Body of pancreas (tissue), 4 donors: ENCODE data around the gene FLNC. TPM values are rescaled to one million over a fixed set of nuclear protein-coding genes. Genes with fewer than 3 reads are reported as not detected.

Experiments
- ATAC-seq: fragments of 150-250 bp; one replicate; pipeline ENCODE4 v1.9.1; 2016
- DNase-seq, 4 donors: peaks; one replicate each; pipeline ENCODE4 v3.0.0-alpha.2; 2019
- H3K27ac ChIP-seq, 4 donors: fragments of 200-600 bp; sonication (generic); 1 replicate in 3 of 4; 2 replicates in 1 of 4; pipeline versions ENCODE4 v1.5.1 to v1.6.1; 2016 to 2019; ENCODE audit warnings: mild to moderate bottlenecking in 1 of 4, mixed read lengths in 1 of 4, moderate library complexity in 1 of 4
- H3K27me3 ChIP-seq, 2 donors: fragments of 200-600 bp; sonication (generic); one replicate each; pipeline ENCODE4 v1.6.0; 2016; ENCODE audit warnings: mild to moderate bottlenecking in 1 of 2
- H3K36me3 ChIP-seq, 2 donors: fragments of 200-600 bp; sonication (generic); replicated peaks in 1 of 2; 2 replicates each; pipeline ENCODE4 v1.5.1; 2016; ENCODE audit warnings: low read depth in 2 of 2; ENCODE audit not compliant: insufficient read depth in 1 of 2
- H3K4me1 ChIP-seq: fragments of 200-600 bp; sonication (generic); one replicate; pipeline ENCODE4 v1.6.0; 2016
- H3K4me3 ChIP-seq, 2 donors: fragments of 200-600 bp; sonication (generic); 1 replicate in 1 of 2; 2 replicates in 1 of 2; pipeline ENCODE4 v1.5.1; 2016 to 2019
- H3K9me3 ChIP-seq, 3 donors: fragments of 200-600 bp; sonication (generic); 1 replicate in 2 of 3; 2 replicates in 1 of 3; pipeline ENCODE4 v1.5.1; 2016
- CTCF ChIP-seq, 7 experiments: fragments of 450-650 bp in 4 of 7; fragments of 200-600 bp in 3 of 7; sonication (generic) in 3 of 7; IDR thresholded peaks; one replicate each; pipeline ENCODE4 v1.5.1; 2016 to 2019; ENCODE audit warnings: antibody characterized with exemption in 7 of 7
- POLR2A ChIP-seq, 3 donors: fragments of 450-650 bp; IDR thresholded peaks; one replicate each; pipeline ENCODE4 v1.6.1; 2016; ENCODE audit warnings: antibody characterized with exemption in 3 of 3, mild to moderate bottlenecking in 2 of 3
- WGBS, 2 donors: methylation state at CpG; one replicate each; pipeline ENCODE4 v1.1.5; 2017; 5-methylcytosine and 5-hydroxymethylcytosine counted together
- intact Hi-C: fragments of 100-400 bp; cut with DNase I; formaldehyde crosslinking; loops from one replicate; pipeline ENCODE4 v1.15.1; 2023
- total RNA-seq, 2 donors: library from RNA; depleted of rRNA; stranded (reverse); fragments of >200 nt; gene quantifications; one replicate each; pipeline ENCODE4 v1.1.0, GENCODE V29; 2016

The FLNC gene
- total RNA-seq, 2 donors from 2014 or later: 1.8 to 4.0 TPM

DNA sequence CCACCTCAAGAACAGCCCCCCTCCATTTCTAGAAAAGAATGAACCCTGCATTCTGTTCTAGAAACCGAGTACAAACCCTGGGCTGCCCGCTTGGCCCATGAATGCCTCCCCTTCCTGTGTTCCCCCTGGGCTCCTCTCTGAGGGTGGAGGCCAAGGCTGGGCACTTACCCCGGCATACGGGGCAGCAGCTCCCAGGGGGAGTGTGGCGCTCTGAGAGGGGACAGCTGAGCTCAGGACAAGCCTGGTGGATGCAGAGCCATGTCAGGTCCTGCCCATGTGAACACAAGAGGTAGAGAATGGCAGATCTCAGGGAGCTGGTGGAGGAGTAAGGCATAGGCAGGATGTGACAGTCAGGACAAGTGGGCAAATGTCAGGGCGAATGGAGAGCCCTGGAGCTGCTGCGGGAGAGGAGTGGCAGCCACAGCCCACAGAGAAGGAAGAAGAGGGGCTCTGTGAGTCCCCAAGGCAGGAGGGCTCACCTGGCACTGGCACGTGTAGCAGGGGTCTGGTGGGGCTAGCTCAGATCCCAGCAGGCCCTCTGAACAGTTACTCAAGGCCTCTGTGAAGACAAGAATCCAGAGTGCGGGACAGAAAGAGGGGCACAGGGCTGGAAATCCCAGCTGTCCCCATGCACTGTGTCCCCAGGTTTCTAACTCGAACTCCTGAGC is 51.4 kb downstream of the FLNC start:
- WGBS, 2 donors: 73 to 82% methylated on average over 5 to 10 of the region's 10 CpGs
- no peak for DNase-seq

DNA sequence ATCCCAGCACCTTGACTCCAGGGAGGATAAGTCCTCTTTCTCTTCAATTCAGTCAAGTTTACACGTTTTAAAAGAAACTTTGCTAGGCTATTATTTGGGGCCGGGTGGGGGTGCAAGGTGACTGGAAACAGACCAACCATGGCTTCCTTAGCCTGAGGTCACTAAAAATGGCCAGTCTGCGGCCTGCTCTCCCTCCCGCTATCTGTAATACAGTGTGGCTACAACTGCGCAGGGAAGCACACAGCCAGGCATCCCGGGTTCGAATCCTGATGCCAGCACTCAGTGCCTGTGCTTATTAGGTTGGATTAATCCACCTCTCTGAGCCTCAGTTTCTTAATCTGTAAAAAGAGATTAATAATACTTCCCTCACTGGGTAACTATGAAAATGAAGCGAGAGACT is 51.9 kb downstream of the FLNC start:
- no peak overlapping the region for H3K27ac ChIP-seq
- no peaks in the 10 kb centered on the region for H3K27me3 ChIP-seq
- intact Hi-C loops: loop anchor here (5.0 to 10.0 kb wide), 2 partner anchors 270 to 407 kb away; partner anchors contain the start of gene METTL2B
- no peaks in the 10 kb centered on the region for H3K9me3 ChIP-seq
- H3K4me3 ChIP-seq: no peak overlapping the region
- ATAC-seq: no peak
- H3K4me1 ChIP-seq: peaks cover 7% of the 10 kb centered on the region
- no peaks in the 10 kb centered on the region for H3K36me3 ChIP-seq
- no peak for DNase-seq
- WGBS, 2 donors: 69 to 86% methylated on average over 8 of the region's 8 CpGs
- TF ChIP-seq POLR2A (IDR thresholded peaks at IDR 0.05): no peak
- TF ChIP-seq CTCF (IDR thresholded peaks at IDR 0.05): no peak

More for the DNA sequence above, 51.4 kb downstream of the FLNC start:
- intact Hi-C loops: loop anchor here (5.0 to 10.0 kb wide), 2 partner anchors 269 to 407 kb away; partner anchors contain the start of gene METTL2B
- no peaks in the 10 kb centered on the region for H3K27me3 ChIP-seq
- no peak overlapping the region for H3K4me3 ChIP-seq
- no peaks in the 10 kb centered on the region for H3K9me3 ChIP-seq
- TF ChIP-seq POLR2A (IDR thresholded peaks at IDR 0.05) (no peak), CTCF (IDR thresholded peaks at IDR 0.05) (no peak)
- no peak for ATAC-seq
- no peak overlapping the region for H3K27ac ChIP-seq
- peaks cover 7% of the 10 kb centered on the region for H3K4me1 ChIP-seq
- no peaks in the 10 kb centered on the region for H3K36me3 ChIP-seq

GRCh38 chr7:128883622-128884448 is 53.6 kb downstream of the FLNC start:
- H3K9me3 ChIP-seq: no peaks in the 10 kb centered on the region
- H3K27me3 ChIP-seq: no peaks in the 10 kb centered on the region
- H3K4me3 ChIP-seq: no peak overlapping the region
- TF ChIP-seq CTCF (IDR thresholded peaks at IDR 0.05) (peak; percentile 75 to 96 (median 87)), POLR2A (IDR thresholded peaks at IDR 0.05) (peak in 1 of 3 donors; percentile 4)
- H3K4me1 ChIP-seq: peaks cover 7% of the 10 kb centered on the region
- intact Hi-C loops: loop anchor here (5.0 to 10.0 kb wide), 2 partner anchors 272 to 409 kb away; partner anchors contain the start of gene METTL2B
- H3K27ac ChIP-seq: no peak overlapping the region
- WGBS, 2 donors: 28 to 46% methylated on average over 18 to 19 of the region's 19 CpGs
- ATAC-seq (peak; percentile 47), DNase-seq (peak; percentile 77 to 85 (median 81))
- H3K36me3 ChIP-seq: no peaks in the 10 kb centered on the region

- Histone ChIP-seq H3K4me3 (no peak overlapping the region), H3K4me1 (peaks cover 7% of the 10 kb centered on the region), H3K9me3 (no peaks in the 10 kb centered on the region), H3K36me3 (no peaks in the 10 kb centered on the region), H3K27me3 (no peaks in the 10 kb centered on the region), H3K27ac (no peak overlapping the region)
- ATAC-seq: no peak
- intact Hi-C loops: loop anchor here (5.0 to 10.0 kb wide), 2 partner anchors 272 to 410 kb away; partner anchors contain the start of gene METTL2B
- TF ChIP-seq POLR2A (IDR thresholded peaks at IDR 0.05): no peak
- no peak for TF ChIP-seq CTCF (IDR thresholded peaks at IDR 0.05)
- 71 to 77% methylated on average over 10 to 26 of the region's 26 CpGs for WGBS, 2 donors
- DNase-seq: no peak
Observed at GRCh38 chr7:128884561-128885369, 54.6 kb downstream of the FLNC start.
